Measurements from ENCODE around the gene PARP2.

Gene PARP2

DNA sequence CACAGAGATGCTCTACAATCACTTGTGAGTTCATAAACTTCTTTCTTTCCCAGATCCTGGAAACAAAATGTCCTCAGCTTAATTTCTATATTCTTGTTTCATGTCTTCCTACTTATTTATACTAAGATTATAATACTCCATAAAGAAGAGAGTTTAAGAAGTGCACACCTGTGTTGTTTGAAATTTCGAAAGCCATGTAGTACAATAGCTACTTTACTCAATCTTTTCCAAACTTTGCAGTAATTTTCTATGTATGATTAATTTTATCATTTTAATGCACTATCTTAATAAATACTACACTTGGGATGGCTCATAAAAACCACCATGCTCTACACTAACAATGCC is 37.4 kb upstream of the PARP2 start:
- no peak overlapping the region for H3K27ac ChIP-seq
- peak overlapping the region; percentile 82 for H3K4me3 ChIP-seq (ENCODE audit: low read depth, low read length)
- H3K27me3 ChIP-seq (ENCODE audit: insufficient read depth, low read depth, severe bottlenecking) = no peaks in the 10 kb centered on the region
- H3K9me3 ChIP-seq (ENCODE audit: severe bottlenecking) = no peaks in the 10 kb centered on the region
- DNase-seq = no peak
- TF ChIP-seq, protein P1, sequence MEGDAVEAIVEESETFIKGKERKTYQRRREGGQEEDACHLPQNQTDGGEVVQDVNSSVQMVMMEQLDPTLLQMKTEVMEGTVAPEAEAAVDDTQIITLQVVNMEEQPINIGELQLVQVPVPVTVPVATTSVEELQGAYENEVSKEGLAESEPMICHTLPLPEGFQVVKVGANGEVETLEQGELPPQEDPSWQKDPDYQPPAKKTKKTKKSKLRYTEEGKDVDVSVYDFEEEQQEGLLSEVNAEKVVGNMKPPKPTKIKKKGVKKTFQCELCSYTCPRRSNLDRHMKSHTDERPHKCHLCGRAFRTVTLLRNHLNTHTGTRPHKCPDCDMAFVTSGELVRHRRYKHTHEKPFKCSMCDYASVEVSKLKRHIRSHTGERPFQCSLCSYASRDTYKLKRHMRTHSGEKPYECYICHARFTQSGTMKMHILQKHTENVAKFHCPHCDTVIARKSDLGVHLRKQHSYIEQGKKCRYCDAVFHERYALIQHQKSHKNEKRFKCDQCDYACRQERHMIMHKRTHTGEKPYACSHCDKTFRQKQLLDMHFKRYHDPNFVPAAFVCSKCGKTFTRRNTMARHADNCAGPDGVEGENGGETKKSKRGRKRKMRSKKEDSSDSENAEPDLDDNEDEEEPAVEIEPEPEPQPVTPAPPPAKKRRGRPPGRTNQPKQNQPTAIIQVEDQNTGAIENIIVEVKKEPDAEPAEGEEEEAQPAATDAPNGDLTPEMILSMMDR (IDR thresholded peaks at IDR 0.05; ENCODE audit: low read depth, low read length) = no peak
- no peaks in the 10 kb centered on the region for H3K36me3 ChIP-seq

DNA sequence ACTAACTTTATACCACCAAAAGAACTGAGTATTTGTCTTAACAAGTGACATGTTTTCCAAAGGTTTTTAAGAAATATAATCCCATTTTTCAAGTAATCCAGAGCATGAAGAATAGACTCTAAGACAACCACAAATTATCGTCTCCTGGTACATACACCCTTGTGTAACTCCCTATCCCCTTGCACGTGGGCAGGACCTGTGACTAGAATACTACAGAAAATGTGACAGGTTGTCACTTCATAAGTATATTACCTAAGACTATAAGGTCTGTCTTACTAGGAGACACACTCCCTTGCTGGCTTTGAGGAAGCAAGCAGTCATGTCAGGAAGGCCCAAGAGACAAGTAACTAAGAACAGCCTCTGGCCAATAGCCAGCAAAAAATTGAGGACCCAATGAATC is 29.4 kb upstream of the PARP2 start:
- no peak overlapping the region for H3K27ac ChIP-seq
- TF ChIP-seq, protein P1 (IDR thresholded peaks at IDR 0.05; ENCODE audit: low read depth, low read length) = no peak
- H3K27me3 ChIP-seq (ENCODE audit: insufficient read depth, low read depth, severe bottlenecking) = no peaks in the 10 kb centered on the region
- H3K4me3 ChIP-seq (ENCODE audit: low read depth, low read length) = no peak overlapping the region
- no peaks in the 10 kb centered on the region for H3K9me3 ChIP-seq (ENCODE audit: severe bottlenecking)
- peaks cover 67% of the 10 kb centered on the region for H3K36me3 ChIP-seq
- no peak for DNase-seq

DNA sequence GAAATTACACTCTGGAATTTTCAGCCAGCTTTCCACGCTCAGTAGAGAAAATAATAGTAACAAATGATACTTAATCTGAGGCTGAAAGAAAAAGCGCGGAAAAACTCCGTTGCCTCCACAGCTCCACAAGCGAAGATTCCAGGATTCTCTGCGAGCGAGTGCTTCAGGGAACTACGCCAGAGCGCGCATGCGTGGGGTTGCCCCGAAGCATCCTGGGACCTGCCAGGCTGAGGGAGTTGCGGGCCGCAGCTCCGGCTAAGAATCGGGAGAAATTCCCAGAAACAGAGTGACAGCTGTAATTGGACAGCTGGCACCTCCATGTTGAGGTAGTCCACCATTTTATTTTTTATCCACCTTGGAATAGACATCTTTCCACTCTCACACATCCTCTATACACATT is 25.7 kb upstream of the PARP2 start:
- Histone ChIP-seq H3K27ac (no peak overlapping the region), H3K9me3 (ENCODE audit: severe bottlenecking) (no peaks in the 10 kb centered on the region), H3K4me3 (ENCODE audit: low read depth, low read length) (no peak overlapping the region), H3K27me3 (ENCODE audit: insufficient read depth, low read depth, severe bottlenecking) (no peaks in the 10 kb centered on the region), H3K36me3 (peaks cover 74% of the 10 kb centered on the region)
- TF ChIP-seq, protein P1 (IDR thresholded peaks at IDR 0.05; ENCODE audit: low read depth, low read length) = no peak
- DNase-seq = no peak

DNA sequence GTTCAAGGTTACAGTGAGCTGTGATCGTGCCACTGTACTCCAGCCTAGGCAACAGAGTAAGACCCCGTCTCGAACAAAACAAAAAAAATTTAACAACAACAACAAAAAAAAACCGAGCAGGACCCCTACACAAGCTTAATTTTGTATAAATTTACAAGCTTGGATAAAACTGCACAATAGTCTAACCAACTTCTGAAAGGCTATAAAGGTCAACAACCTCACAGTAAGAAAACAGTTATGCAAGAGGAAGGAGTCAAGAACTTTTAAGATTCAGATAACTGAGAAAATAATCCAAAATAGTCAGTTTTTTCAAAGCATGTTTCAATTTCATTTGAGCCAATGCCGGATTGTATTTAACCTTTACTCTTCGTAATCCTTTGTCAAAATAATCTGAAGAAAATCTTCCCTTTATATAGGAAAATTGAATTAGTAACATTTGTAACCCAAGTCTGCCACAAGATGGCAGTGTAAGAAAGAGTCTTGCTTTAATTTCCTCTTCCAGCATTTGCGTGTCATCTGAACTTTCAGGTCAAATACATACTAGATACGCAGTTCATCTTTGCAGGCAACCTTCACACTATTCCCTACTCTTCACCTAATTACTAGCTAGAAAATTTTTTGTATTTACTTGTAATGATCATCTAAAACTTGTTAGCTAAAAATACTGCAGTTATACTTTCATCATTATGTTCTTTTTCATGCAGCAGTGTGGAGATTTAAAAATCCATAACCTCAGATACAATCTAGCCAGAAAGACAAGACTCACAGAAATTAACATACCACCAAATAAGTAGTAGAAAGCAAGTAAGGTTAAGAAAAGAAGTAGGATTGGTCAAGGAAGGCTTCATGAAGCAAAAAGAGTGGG is 16.2 kb upstream of the PARP2 start:
- Histone ChIP-seq H3K9me3 (ENCODE audit: severe bottlenecking) (no peaks in the 10 kb centered on the region), H3K36me3 (peaks cover 44% of the 10 kb centered on the region), H3K27me3 (ENCODE audit: insufficient read depth, low read depth, severe bottlenecking) (no peaks in the 10 kb centered on the region), H3K4me3 (ENCODE audit: low read depth, low read length) (no peak overlapping the region), H3K27ac (no peak overlapping the region)
- TF ChIP-seq, protein P1 (IDR thresholded peaks at IDR 0.05; ENCODE audit: low read depth, low read length) = peak; percentile 27; the same call in 1 of the 2 replicates
- DNase-seq = no peak

DNA sequence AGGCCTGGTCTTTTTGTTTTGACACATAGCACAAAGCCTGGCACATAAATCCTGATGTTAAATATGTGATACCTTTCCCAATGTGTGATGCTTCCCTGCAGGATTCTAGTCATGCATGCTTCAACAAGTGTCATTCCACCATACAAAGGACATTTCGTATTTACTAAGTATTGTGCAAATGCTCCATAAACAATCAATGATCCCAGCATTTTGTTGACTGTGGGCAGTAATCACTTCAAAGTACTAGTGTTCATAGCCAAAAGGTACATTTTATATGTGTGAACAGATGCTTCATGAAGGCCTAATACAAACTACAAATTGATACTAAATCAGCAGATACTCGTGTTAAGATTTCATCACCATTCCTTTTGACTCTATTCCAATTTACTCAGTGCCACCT is 14.7 kb upstream of the PARP2 start:
- DNase-seq = no peak
- TF ChIP-seq, protein P1 (IDR thresholded peaks at IDR 0.05; ENCODE audit: low read depth, low read length) = no peak
- Histone ChIP-seq H3K4me3 (ENCODE audit: low read depth, low read length) (no peak overlapping the region), H3K27ac (no peak overlapping the region), H3K36me3 (peaks cover 38% of the 10 kb centered on the region), H3K27me3 (ENCODE audit: insufficient read depth, low read depth, severe bottlenecking) (no peaks in the 10 kb centered on the region), H3K9me3 (ENCODE audit: severe bottlenecking) (no peaks in the 10 kb centered on the region)

DNA sequence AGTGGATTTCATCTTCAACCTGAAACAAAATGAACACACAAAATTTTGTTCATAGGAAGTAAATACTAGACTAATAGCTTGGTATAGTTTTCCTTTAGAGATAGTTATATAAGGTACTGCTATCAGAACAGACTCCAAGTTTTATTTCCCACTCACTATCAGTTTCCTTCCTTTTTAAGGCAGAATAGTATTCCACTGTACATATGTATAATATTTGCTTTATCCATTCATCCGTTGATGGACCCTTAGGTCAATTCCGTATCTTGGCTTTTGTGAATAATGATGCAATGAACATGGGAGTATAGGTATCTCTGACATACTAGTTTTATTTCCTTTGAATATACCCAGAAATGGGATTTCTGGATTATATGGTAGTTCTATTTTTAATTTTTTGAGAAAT is 14.1 kb upstream of the PARP2 start:
- TF ChIP-seq, protein P1 (IDR thresholded peaks at IDR 0.05; ENCODE audit: low read depth, low read length) = no peak
- Histone ChIP-seq H3K36me3 (peaks cover 32% of the 10 kb centered on the region), H3K9me3 (ENCODE audit: severe bottlenecking) (no peaks in the 10 kb centered on the region), H3K27ac (no peak overlapping the region), H3K4me3 (ENCODE audit: low read depth, low read length) (no peak overlapping the region), H3K27me3 (ENCODE audit: insufficient read depth, low read depth, severe bottlenecking) (no peaks in the 10 kb centered on the region)
- no peak for DNase-seq

Data from WERI-Rb-1 (cell line).